ENCODE measurements around the gene SORL1.

SORL1 gene

GRCh38 chr11:121577106-121577848 lies 125.2 kb downstream of the SORL1 start:
- in situ Hi-C loops (cut with MboI; ENCODE audit: low sequenced_read_pairs): no loop called here

GRCh38 chr11:121578251-121578976 lies 126.3 kb downstream of the SORL1 start:
- in situ Hi-C loops (cut with MboI; ENCODE audit: low sequenced_read_pairs): no loop called here

- in situ Hi-C loops (cut with MboI; ENCODE audit: low sequenced_read_pairs): no loop called here
These were observed 128.0 kb downstream of the SORL1 start for GRCh38 chr11:121580154-121580553.

GRCh38 chr11:121581607-121582006 lies 129.5 kb downstream of the SORL1 start:
- in situ Hi-C loops (cut with MboI; ENCODE audit: low sequenced_read_pairs): no loop called here

GRCh38 chr11:121582296-121582695 lies 130.2 kb downstream of the SORL1 start:
- in situ Hi-C loops (cut with MboI; ENCODE audit: low sequenced_read_pairs): no loop called here

- in situ Hi-C loops (cut with MboI; ENCODE audit: low sequenced_read_pairs): no loop called here
These were observed 131.7 kb downstream of the SORL1 start for GRCh38 chr11:121583825-121584224.

- in situ Hi-C loops (cut with MboI; ENCODE audit: low sequenced_read_pairs): no loop called here
These were observed 134.6 kb downstream of the SORL1 start for GRCh38 chr11:121586750-121587149.

GRCh38 chr11:121587182-121587581 lies 135.1 kb downstream of the SORL1 start:
- in situ Hi-C loops (cut with MboI; ENCODE audit: low sequenced_read_pairs): no loop called here

GRCh38 chr11:121588747-121589146 lies 136.6 kb downstream of the SORL1 start:
- in situ Hi-C loops (cut with MboI; ENCODE audit: low sequenced_read_pairs): no loop called here

GRCh38 chr11:121589946-121590537 lies 137.9 kb downstream of the SORL1 start:
- in situ Hi-C loops (cut with MboI; ENCODE audit: low sequenced_read_pairs): no loop called here

GRCh38 chr11:121590772-121591404 lies 138.8 kb downstream of the SORL1 start:
- in situ Hi-C loops (cut with MboI; ENCODE audit: low sequenced_read_pairs): no loop called here

GRCh38 chr11:121591405-121592033 lies 139.4 kb downstream of the SORL1 start:
- in situ Hi-C loops (cut with MboI; ENCODE audit: low sequenced_read_pairs): no loop called here

- in situ Hi-C loops (cut with MboI; ENCODE audit: low sequenced_read_pairs): no loop called here
These were observed 140.6 kb downstream of the SORL1 start for GRCh38 chr11:121592708-121593107.

- in situ Hi-C loops (cut with MboI; ENCODE audit: low sequenced_read_pairs): no loop called here
These were observed 143.6 kb downstream of the SORL1 start for GRCh38 chr11:121595717-121596161.

- in situ Hi-C loops (cut with MboI; ENCODE audit: low sequenced_read_pairs): no loop called here
These were observed 144.4 kb downstream of the SORL1 start for GRCh38 chr11:121596195-121597155.

GRCh38 chr11:121603316-121603715 lies 151.2 kb downstream of the SORL1 start:
- in situ Hi-C loops (cut with MboI; ENCODE audit: low sequenced_read_pairs): no loop called here

- in situ Hi-C loops (cut with MboI; ENCODE audit: low sequenced_read_pairs): no loop called here
These were observed 152.0 kb downstream of the SORL1 start for GRCh38 chr11:121604152-121604551.

GRCh38 chr11:121606354-121606753 lies 154.2 kb downstream of the SORL1 start:
- in situ Hi-C loops (cut with MboI; ENCODE audit: low sequenced_read_pairs): no loop called here

GRCh38 chr11:121607341-121607740 lies 155.2 kb downstream of the SORL1 start:
- in situ Hi-C loops (cut with MboI; ENCODE audit: low sequenced_read_pairs): no loop called here
